ENCODE data around the gene PTPRO. TPM values are rescaled to one million over a fixed set of nuclear protein-coding genes. Genes with fewer than 3 reads are reported as not detected.

Gene PTPRO
- total RNA-seq, 1 donor from 2014 or later = 0.26 TPM

- no peak overlapping the region for H3K27ac Mint-ChIP-seq
- no peaks in the 10 kb centered on the region for H3K27me3 Mint-ChIP-seq (ENCODE audit: insufficient read depth)
- no peak for DNase-seq (ENCODE audit: low spot score)
- intact Hi-C loops (cut with micrococcal nuclease) = no loop called here
- H3K4me1 Mint-ChIP-seq (ENCODE audit: low read depth) = no peaks in the 10 kb centered on the region
- H3K36me3 Mint-ChIP-seq (ENCODE audit: low read depth) = no peaks in the 10 kb centered on the region
- H3K9me3 Mint-ChIP-seq = no peaks in the 10 kb centered on the region
- H3K4me3 Mint-ChIP-seq = no peak overlapping the region
These were observed 107.0 kb downstream of the PTPRO start for GRCh38 chr12:15429262-15429661.

- no peaks in the 10 kb centered on the region for H3K4me1 Mint-ChIP-seq (ENCODE audit: low read depth)
- intact Hi-C loops (cut with micrococcal nuclease) = no loop called here
- H3K27ac Mint-ChIP-seq = no peak overlapping the region
- no peak overlapping the region for H3K4me3 Mint-ChIP-seq
- peaks cover 6% of the 10 kb centered on the region for H3K9me3 Mint-ChIP-seq
- H3K27me3 Mint-ChIP-seq (ENCODE audit: insufficient read depth) = peaks cover 3% of the 10 kb centered on the region
- DNase-seq (ENCODE audit: low spot score) = no peak
- H3K36me3 Mint-ChIP-seq (ENCODE audit: low read depth) = no peaks in the 10 kb centered on the region
These were observed 113.3 kb downstream of the PTPRO start for GRCh38 chr12:15435597-15435996.

GRCh38 chr12:15439459-15439858 lies 117.2 kb downstream of the PTPRO start:
- DNase-seq (ENCODE audit: low spot score) = no peak
- Mint-ChIP-seq H3K27me3 (ENCODE audit: insufficient read depth) (peaks cover 17% of the 10 kb centered on the region), H3K27ac (no peak overlapping the region), H3K36me3 (ENCODE audit: low read depth) (no peaks in the 10 kb centered on the region), H3K4me1 (ENCODE audit: low read depth) (no peaks in the 10 kb centered on the region), H3K4me3 (no peak overlapping the region), H3K9me3 (peaks cover 6% of the 10 kb centered on the region)
- intact Hi-C loops (cut with micrococcal nuclease) = no loop called here

GRCh38 chr12:15443050-15443449 lies 120.7 kb downstream of the PTPRO start:
- no peak for DNase-seq (ENCODE audit: low spot score)
- no peak overlapping the region for H3K4me3 Mint-ChIP-seq
- peaks cover 14% of the 10 kb centered on the region for H3K27me3 Mint-ChIP-seq (ENCODE audit: insufficient read depth)
- no peak overlapping the region for H3K27ac Mint-ChIP-seq
- H3K9me3 Mint-ChIP-seq = peaks cover 6% of the 10 kb centered on the region
- intact Hi-C loops (cut with micrococcal nuclease) = no loop called here
- H3K36me3 Mint-ChIP-seq (ENCODE audit: low read depth) = no peaks in the 10 kb centered on the region
- H3K4me1 Mint-ChIP-seq (ENCODE audit: low read depth) = no peaks in the 10 kb centered on the region

GRCh38 chr12:15443611-15444010 lies 121.3 kb downstream of the PTPRO start:
- Mint-ChIP-seq H3K27ac (no peak overlapping the region), H3K4me3 (no peak overlapping the region), H3K9me3 (peaks cover 2% of the 10 kb centered on the region), H3K27me3 (ENCODE audit: insufficient read depth) (peaks cover 14% of the 10 kb centered on the region), H3K4me1 (ENCODE audit: low read depth) (no peaks in the 10 kb centered on the region), H3K36me3 (ENCODE audit: low read depth) (no peaks in the 10 kb centered on the region)
- DNase-seq (ENCODE audit: low spot score) = no peak
- intact Hi-C loops (cut with micrococcal nuclease) = no loop called here

GRCh38 chr12:15444523-15444922 lies 122.2 kb downstream of the PTPRO start:
- H3K4me3 Mint-ChIP-seq = no peak overlapping the region
- intact Hi-C loops (cut with micrococcal nuclease) = no loop called here
- no peaks in the 10 kb centered on the region for H3K36me3 Mint-ChIP-seq (ENCODE audit: low read depth)
- H3K9me3 Mint-ChIP-seq = no peaks in the 10 kb centered on the region
- H3K27ac Mint-ChIP-seq = no peak overlapping the region
- H3K4me1 Mint-ChIP-seq (ENCODE audit: low read depth) = no peaks in the 10 kb centered on the region
- no peak for DNase-seq (ENCODE audit: low spot score)
- peaks cover 14% of the 10 kb centered on the region for H3K27me3 Mint-ChIP-seq (ENCODE audit: insufficient read depth)

- intact Hi-C loops (cut with micrococcal nuclease) = no loop called here
- Mint-ChIP-seq H3K27ac (no peak overlapping the region), H3K36me3 (ENCODE audit: low read depth) (no peaks in the 10 kb centered on the region), H3K4me1 (ENCODE audit: low read depth) (no peaks in the 10 kb centered on the region), H3K27me3 (ENCODE audit: insufficient read depth) (peaks cover 11% of the 10 kb centered on the region), H3K9me3 (no peaks in the 10 kb centered on the region), H3K4me3 (no peak overlapping the region)
- no peak for DNase-seq (ENCODE audit: low spot score)
These were observed 124.5 kb downstream of the PTPRO start for GRCh38 chr12:15446807-15447206.

GRCh38 chr12:15453613-15454012 lies 131.3 kb downstream of the PTPRO start:
- H3K4me3 Mint-ChIP-seq = no peak overlapping the region
- H3K27ac Mint-ChIP-seq = no peak overlapping the region
- H3K9me3 Mint-ChIP-seq = peaks cover 10% of the 10 kb centered on the region
- no peak for DNase-seq (ENCODE audit: low spot score)
- peaks cover 1% of the 10 kb centered on the region for H3K27me3 Mint-ChIP-seq (ENCODE audit: insufficient read depth)
- H3K4me1 Mint-ChIP-seq (ENCODE audit: low read depth) = no peaks in the 10 kb centered on the region
- no peaks in the 10 kb centered on the region for H3K36me3 Mint-ChIP-seq (ENCODE audit: low read depth)
- intact Hi-C loops (cut with micrococcal nuclease) = no loop called here

- peaks cover 10% of the 10 kb centered on the region for H3K9me3 Mint-ChIP-seq
- no peak for DNase-seq (ENCODE audit: low spot score)
- no peaks in the 10 kb centered on the region for H3K36me3 Mint-ChIP-seq (ENCODE audit: low read depth)
- H3K4me3 Mint-ChIP-seq = no peak overlapping the region
- H3K4me1 Mint-ChIP-seq (ENCODE audit: low read depth) = no peaks in the 10 kb centered on the region
- intact Hi-C loops (cut with micrococcal nuclease) = no loop called here
- H3K27ac Mint-ChIP-seq = no peak overlapping the region
- peaks cover 1% of the 10 kb centered on the region for H3K27me3 Mint-ChIP-seq (ENCODE audit: insufficient read depth)
These were observed 135.7 kb downstream of the PTPRO start for GRCh38 chr12:15458008-15458407.

GRCh38 chr12:15468911-15469310 lies 146.6 kb downstream of the PTPRO start:
- no peak overlapping the region for H3K4me3 Mint-ChIP-seq
- H3K4me1 Mint-ChIP-seq (ENCODE audit: low read depth) = no peaks in the 10 kb centered on the region
- no peak for DNase-seq (ENCODE audit: low spot score)
- H3K9me3 Mint-ChIP-seq = no peaks in the 10 kb centered on the region
- no peaks in the 10 kb centered on the region for H3K36me3 Mint-ChIP-seq (ENCODE audit: low read depth)
- intact Hi-C loops (cut with micrococcal nuclease) = no loop called here
- peaks cover 11% of the 10 kb centered on the region for H3K27me3 Mint-ChIP-seq (ENCODE audit: insufficient read depth)
- H3K27ac Mint-ChIP-seq = no peak overlapping the region

- no peaks in the 10 kb centered on the region for H3K36me3 Mint-ChIP-seq (ENCODE audit: low read depth)
- H3K27me3 Mint-ChIP-seq (ENCODE audit: insufficient read depth) = peaks cover 13% of the 10 kb centered on the region
- H3K4me3 Mint-ChIP-seq = no peak overlapping the region
- H3K27ac Mint-ChIP-seq = no peak overlapping the region
- H3K9me3 Mint-ChIP-seq = no peaks in the 10 kb centered on the region
- no peak for DNase-seq (ENCODE audit: low spot score)
- intact Hi-C loops (cut with micrococcal nuclease) = no loop called here
- H3K4me1 Mint-ChIP-seq (ENCODE audit: low read depth) = no peaks in the 10 kb centered on the region
These were observed 147.0 kb downstream of the PTPRO start for GRCh38 chr12:15469356-15469755.

GRCh38 chr12:15472036-15472435 lies 149.7 kb downstream of the PTPRO start:
- intact Hi-C loops (cut with micrococcal nuclease) = no loop called here
- Mint-ChIP-seq H3K4me1 (ENCODE audit: low read depth) (no peaks in the 10 kb centered on the region), H3K27ac (no peak overlapping the region), H3K4me3 (no peak overlapping the region), H3K9me3 (no peaks in the 10 kb centered on the region), H3K27me3 (ENCODE audit: insufficient read depth) (peaks cover 7% of the 10 kb centered on the region), H3K36me3 (ENCODE audit: low read depth) (no peaks in the 10 kb centered on the region)
- DNase-seq (ENCODE audit: low spot score) = no peak

GRCh38 chr12:15474766-15475165 lies 152.5 kb downstream of the PTPRO start:
- Mint-ChIP-seq H3K9me3 (no peaks in the 10 kb centered on the region), H3K27ac (no peak overlapping the region), H3K27me3 (ENCODE audit: insufficient read depth) (peaks cover 7% of the 10 kb centered on the region), H3K4me3 (no peak overlapping the region), H3K4me1 (ENCODE audit: low read depth) (no peaks in the 10 kb centered on the region), H3K36me3 (ENCODE audit: low read depth) (no peaks in the 10 kb centered on the region)
- no peak for DNase-seq (ENCODE audit: low spot score)
- intact Hi-C loops (cut with micrococcal nuclease) = no loop called here

- Mint-ChIP-seq H3K27me3 (ENCODE audit: insufficient read depth) (peaks cover 3% of the 10 kb centered on the region), H3K36me3 (ENCODE audit: low read depth) (no peaks in the 10 kb centered on the region), H3K27ac (no peak overlapping the region), H3K4me3 (no peak overlapping the region), H3K9me3 (no peaks in the 10 kb centered on the region), H3K4me1 (ENCODE audit: low read depth) (no peaks in the 10 kb centered on the region)
- DNase-seq (ENCODE audit: low spot score) = no peak
- intact Hi-C loops (cut with micrococcal nuclease) = no loop called here
These were observed 155.5 kb downstream of the PTPRO start for GRCh38 chr12:15477761-15478160.
